GM18498 (cell line): Measurements from ENCODE around the gene TMEM95.

Experiments
- ATAC-seq: cut with Tn5 transposase; IDR thresholded peaks from one replicate; pipeline ENCODE4 v1.9.1; 2021; ENCODE audit warnings: mild to moderate bottlenecking, moderate library complexity; ENCODE audit not compliant: unreplicated experiment

TMEM95 gene

GRCh38 chr17:7403977-7404736 is 49.2 kb downstream of the TMEM95 start, which contains the start of gene TMEM256:
Gene TMEM256, minus strand, starts transcription at chr17:7404097. Its CDS starts 13 bp downstream, at chr17:7404084.
- peak; percentile 95 for ATAC-seq

- peak; percentile 3 for ATAC-seq
Observed at GRCh38 chr17:7404737-7405349, 49.9 kb downstream of the TMEM95 start.

GRCh38 chr17:7405350-7406234 is 50.6 kb downstream of the TMEM95 start:
- ATAC-seq: no peak

- no peak for ATAC-seq
Observed at GRCh38 chr17:7406235-7406825, 51.4 kb downstream of the TMEM95 start.
